Right atrium auricular region (tissue), 2 donors: Measurements from ENCODE around the gene PSMD1. TPM values are rescaled to one million over a fixed set of nuclear protein-coding genes. Genes with fewer than 3 reads are reported as not detected.
"Not testable (repeated sequence)": the region's sequence is repeated elsewhere in the genome, so short reads cannot be mapped to it uniquely, and the experiment has no call there.

Experiments used
- DNase-seq: peaks from one replicate; pipeline ENCODE4 v3.0.0-alpha.2; 2019; ENCODE audit warnings: low spot score
- H3K27ac ChIP-seq, 2 donors: fragments of 200-600 bp; sonication (generic); 1 replicate in 1 of 2; 2 replicates in 1 of 2; pipeline ENCODE4 v1.5.1; 2016 to 2019
- H3K27me3 ChIP-seq, 2 donors: fragments of 200-600 bp; sonication (generic); one replicate each; pipeline versions ENCODE4 v1.5.1 to v1.6.0; 2017 to 2019
- H3K36me3 ChIP-seq: fragments of 200-600 bp; sonication (generic); one replicate; pipeline ENCODE4 v1.5.1; 2016
- H3K4me1 ChIP-seq, 2 donors: fragments of 200-600 bp; sonication (generic); one replicate each; pipeline versions ENCODE4 v1.5.1 to v1.6.0; 2017 to 2019
- H3K4me3 ChIP-seq, 2 donors: fragments of 200-600 bp; sonication (generic); 1 replicate in 1 of 2; 2 replicates in 1 of 2; pipeline ENCODE4 v1.5.1; 2017 to 2019; ENCODE audit warnings: mild to moderate bottlenecking in 1 of 2, moderate library complexity in 1 of 2
- H3K9me3 ChIP-seq, 2 donors: fragments of 200-600 bp; sonication (generic); one replicate each; pipeline ENCODE4 v1.5.1; 2019
- CTCF ChIP-seq, 2 donors: fragments of 200-600 bp; sonication (generic); IDR thresholded peaks; one replicate each; pipeline ENCODE4 v1.5.1; 2019; ENCODE audit warnings: antibody characterized with exemption in 2 of 2
- total RNA-seq, 2 donors: library from RNA; depleted of rRNA; stranded (reverse); fragments of >200 nt; gene quantifications; one replicate each; pipeline ENCODE4 v1.1.0, GENCODE V29; 2016

Gene PSMD1
- total RNA-seq, 2 donors from 2014 or later = 53.1 to 75.4 TPM

GRCh38 chr2:231196592-231196991, 139.9 kb downstream of the PSMD1 start:
- H3K27me3 ChIP-seq = no peaks in the 10 kb centered on the region
- TF ChIP-seq CTCF (IDR thresholded peaks at IDR 0.05) = no peak
- H3K36me3 ChIP-seq = no peaks in the 10 kb centered on the region
- no peak overlapping the region for H3K4me3 ChIP-seq
- H3K9me3 ChIP-seq = no peaks in the 10 kb centered on the region
- H3K4me1 ChIP-seq = peaks cover 0 to 27% of the 10 kb centered on the region in 2 donors
- H3K27ac ChIP-seq = no peak overlapping the region
- DNase-seq = no peak

- not testable (repeated sequence) for H3K4me3 ChIP-seq, H3K9me3 ChIP-seq, DNase-seq, H3K36me3 ChIP-seq, H3K27ac ChIP-seq, H3K27me3 ChIP-seq
- peaks cover 0 to 21% of the 10 kb centered on the region in 2 donors for H3K4me1 ChIP-seq
These were observed 140.5 kb downstream of the PSMD1 start for GRCh38 chr2:231197196-231197595.

GRCh38 chr2:231197706-231198290, 141.1 kb downstream of the PSMD1 start:
- peaks cover 0 to 15% of the 10 kb centered on the region in 2 donors for H3K4me1 ChIP-seq
- H3K27me3 ChIP-seq = no peaks in the 10 kb centered on the region
- H3K36me3 ChIP-seq = no peaks in the 10 kb centered on the region
- no peaks in the 10 kb centered on the region for H3K9me3 ChIP-seq
- no peak for TF ChIP-seq CTCF (IDR thresholded peaks at IDR 0.05)
- no peak for DNase-seq
- peak overlapping the region; percentile 70 to 74 for H3K4me3 ChIP-seq
- peak overlapping the region; percentile 29 to 36 for H3K27ac ChIP-seq

- Histone ChIP-seq H3K27me3 (no peaks in the 10 kb centered on the region), H3K4me1 (peaks cover 0 to 14% of the 10 kb centered on the region in 2 donors), H3K36me3 (no peaks in the 10 kb centered on the region), H3K4me3 (peak within 1 kb of the TSS; percentile 70 to 74), H3K9me3 (no peaks in the 10 kb centered on the region), H3K27ac (peak within 1 kb of the TSS; percentile 29 to 36)
- TF ChIP-seq CTCF (IDR thresholded peaks at IDR 0.05) = no peak
- DNase-seq = peak; percentile 64
These were observed 141.9 kb downstream of the PSMD1 start, which contains the start of gene ARMC9 for GRCh38 chr2:231198291-231199173. Gene ARMC9, plus strand, starts transcription at chr2:231198631. Its CDS starts 7,608 bp downstream, at chr2:231206239.

GRCh38 chr2:231199219-231199618, 142.6 kb downstream of the PSMD1 start:
- H3K36me3 ChIP-seq = no peaks in the 10 kb centered on the region
- no peak for TF ChIP-seq CTCF (IDR thresholded peaks at IDR 0.05)
- no peak for DNase-seq
- H3K4me3 ChIP-seq = peak overlapping the region; percentile 70 to 74
- no peak overlapping the region for H3K27ac ChIP-seq
- H3K27me3 ChIP-seq = no peaks in the 10 kb centered on the region
- H3K9me3 ChIP-seq = no peaks in the 10 kb centered on the region
- H3K4me1 ChIP-seq = peaks cover 0 to 14% of the 10 kb centered on the region in 2 donors

- no peaks in the 10 kb centered on the region for H3K36me3 ChIP-seq
- DNase-seq = no peak
- no peak for TF ChIP-seq CTCF (IDR thresholded peaks at IDR 0.05)
- no peaks in the 10 kb centered on the region for H3K27me3 ChIP-seq
- H3K9me3 ChIP-seq = no peaks in the 10 kb centered on the region
- H3K4me1 ChIP-seq = peaks cover 0 to 14% of the 10 kb centered on the region in 2 donors
- H3K4me3 ChIP-seq = no peak overlapping the region
- no peak overlapping the region for H3K27ac ChIP-seq
These were observed 144.3 kb downstream of the PSMD1 start for GRCh38 chr2:231200805-231201474.
